Fibroblast of the aortic adventitia (primary cell): ENCODE data around the gene POU6F2. TPM values are rescaled to one million over a fixed set of nuclear protein-coding genes. Genes with fewer than 3 reads are reported as not detected.
A peak's percentile ranks its signal among the peaks of the same experiment; 100 is the strongest.

Source experiments
- DNase-seq: peaks from one replicate; pipeline ENCODE4 v3.0.0-alpha.2; 2010; ENCODE audit warnings: low read depth
- H3K4me3 ChIP-seq: 2 replicates; pipeline ENCODE4 v1.5.1; 2011; ENCODE audit warnings: low read depth, mild to moderate bottlenecking, control low read depth, low read length, moderate library complexity
- total RNA-seq: library from RNA; depleted of rRNA; stranded (reverse); fragments of >200 nt; gene quantifications from 2 replicates; pipeline ENCODE4 v1.2.3, GENCODE V29; 2012; ENCODE audit warnings: low replicate concordance
- TF ChIP-seq, protein P1 (sequence below): IDR thresholded peaks from 2 replicates; pipeline ENCODE4 v1.5.1; 2011; ENCODE audit warnings: mild to moderate bottlenecking, low read length, control low read depth, inconsistent platforms; ENCODE audit not compliant: insufficient read depth

Gene POU6F2
- total RNA-seq, 1 donor: not detected

DNA sequence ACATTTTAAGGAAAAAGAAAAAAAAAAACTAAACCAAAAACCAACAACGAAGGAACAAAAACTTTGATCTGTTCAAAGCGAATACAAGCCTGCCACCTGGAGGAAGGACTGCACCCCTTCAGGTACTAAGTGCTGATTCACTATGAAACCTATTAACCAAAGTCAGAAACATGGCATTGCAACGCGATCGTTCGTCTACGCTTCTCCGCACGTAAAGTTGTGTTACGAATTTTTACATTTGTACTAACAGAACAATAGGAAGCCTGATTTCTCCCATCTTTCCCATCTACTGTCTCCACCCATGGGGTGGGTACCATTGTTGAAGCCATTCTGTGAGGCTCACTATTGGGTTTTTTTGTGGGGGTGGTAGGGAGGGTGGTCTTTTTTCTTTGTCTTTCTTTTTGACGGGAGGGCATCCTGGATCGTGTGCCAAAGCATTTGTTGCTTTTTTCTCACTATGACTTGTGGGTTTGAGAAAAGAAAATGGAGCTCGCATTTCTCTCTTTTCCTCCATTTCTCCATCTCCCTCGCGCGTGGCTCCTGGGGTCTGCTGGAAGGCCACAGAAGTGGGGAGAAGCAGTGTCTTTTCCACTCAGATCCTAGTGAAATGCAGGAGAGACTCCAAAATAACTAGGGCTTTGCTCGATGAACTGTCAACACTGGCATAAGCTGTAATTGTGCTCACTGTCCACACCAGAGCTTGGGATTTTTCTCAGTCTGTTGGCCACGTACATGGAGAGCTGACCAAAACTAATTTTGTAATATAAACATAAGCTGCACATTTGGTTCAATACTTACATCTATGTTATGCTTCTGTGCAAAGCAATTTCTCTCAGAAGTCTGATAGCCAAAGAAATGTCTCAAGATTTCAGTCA, 487.6 kb downstream of the POU6F2 start:
- no peak overlapping the region for H3K4me3 ChIP-seq
- TF ChIP-seq, protein P1, sequence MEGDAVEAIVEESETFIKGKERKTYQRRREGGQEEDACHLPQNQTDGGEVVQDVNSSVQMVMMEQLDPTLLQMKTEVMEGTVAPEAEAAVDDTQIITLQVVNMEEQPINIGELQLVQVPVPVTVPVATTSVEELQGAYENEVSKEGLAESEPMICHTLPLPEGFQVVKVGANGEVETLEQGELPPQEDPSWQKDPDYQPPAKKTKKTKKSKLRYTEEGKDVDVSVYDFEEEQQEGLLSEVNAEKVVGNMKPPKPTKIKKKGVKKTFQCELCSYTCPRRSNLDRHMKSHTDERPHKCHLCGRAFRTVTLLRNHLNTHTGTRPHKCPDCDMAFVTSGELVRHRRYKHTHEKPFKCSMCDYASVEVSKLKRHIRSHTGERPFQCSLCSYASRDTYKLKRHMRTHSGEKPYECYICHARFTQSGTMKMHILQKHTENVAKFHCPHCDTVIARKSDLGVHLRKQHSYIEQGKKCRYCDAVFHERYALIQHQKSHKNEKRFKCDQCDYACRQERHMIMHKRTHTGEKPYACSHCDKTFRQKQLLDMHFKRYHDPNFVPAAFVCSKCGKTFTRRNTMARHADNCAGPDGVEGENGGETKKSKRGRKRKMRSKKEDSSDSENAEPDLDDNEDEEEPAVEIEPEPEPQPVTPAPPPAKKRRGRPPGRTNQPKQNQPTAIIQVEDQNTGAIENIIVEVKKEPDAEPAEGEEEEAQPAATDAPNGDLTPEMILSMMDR: peak; percentile 73

GRCh38 chr7:39468261-39468660, 490.6 kb downstream of the POU6F2 start:
- no peak overlapping the region for H3K4me3 ChIP-seq
- TF ChIP-seq, protein P1: no peak

More for the DNA sequence above, 487.6 kb downstream of the POU6F2 start:
- peak; percentile 77 for DNase-seq

GRCh38 chr7:39468808-39469374, 491.2 kb downstream of the POU6F2 start:
- TF ChIP-seq, protein P1: no peak

More at GRCh38 chr7:39468261-39468660, 490.6 kb downstream of the POU6F2 start:
- DNase-seq: no peak

GRCh38 chr7:39480901-39481300, 503.2 kb downstream of the POU6F2 start:
- TF ChIP-seq, protein P1: no peak
- no peak for DNase-seq
- no peak overlapping the region for H3K4me3 ChIP-seq

More at GRCh38 chr7:39468808-39469374, 491.2 kb downstream of the POU6F2 start:
- DNase-seq: no peak
- H3K4me3 ChIP-seq: no peak overlapping the region

DNA sequence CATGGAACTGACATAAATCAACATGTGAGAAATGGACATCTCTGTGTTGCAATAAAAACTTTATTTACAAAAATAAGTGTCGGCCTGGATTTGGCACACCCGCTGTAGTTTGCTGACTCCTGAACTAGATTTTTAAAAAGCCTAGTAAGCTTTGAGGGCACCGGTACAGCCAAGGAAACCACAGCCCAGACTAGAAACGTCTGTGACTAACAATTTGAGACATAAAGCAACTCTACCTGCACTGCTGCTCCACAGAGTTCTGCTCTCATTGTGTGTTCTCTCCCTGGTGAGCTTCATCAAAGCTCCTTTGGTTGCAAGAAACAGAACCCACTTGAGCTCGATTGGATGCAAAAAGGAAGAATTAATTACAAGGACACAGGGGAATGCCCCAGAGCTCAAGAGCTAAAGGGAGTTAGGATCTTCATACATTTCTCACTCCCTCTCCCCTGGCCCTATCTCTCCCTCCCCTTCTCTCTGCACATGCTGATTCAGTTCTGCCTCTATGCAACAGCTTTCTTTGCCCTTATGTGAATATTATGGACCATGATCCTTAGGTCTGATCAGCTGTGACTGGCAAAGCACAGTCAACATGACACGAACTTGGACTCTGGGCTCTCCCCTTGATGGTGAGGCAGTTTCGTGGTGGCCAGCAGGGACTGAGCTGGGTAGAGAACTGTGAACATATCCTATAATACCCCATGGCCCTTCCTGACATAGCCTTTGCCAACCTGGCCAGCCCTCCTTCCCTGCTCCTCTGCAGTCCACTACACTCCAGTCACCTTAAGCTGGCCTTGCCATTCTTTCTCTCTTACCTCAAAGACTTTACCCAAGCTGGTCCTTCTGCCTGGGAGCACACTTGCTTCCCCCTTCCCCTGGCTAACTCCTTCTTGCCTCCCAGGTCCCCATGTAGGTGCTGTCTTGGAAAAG, 511.0 kb downstream of the POU6F2 start:
- TF ChIP-seq, protein P1: no peak
- DNase-seq: no peak

DNA sequence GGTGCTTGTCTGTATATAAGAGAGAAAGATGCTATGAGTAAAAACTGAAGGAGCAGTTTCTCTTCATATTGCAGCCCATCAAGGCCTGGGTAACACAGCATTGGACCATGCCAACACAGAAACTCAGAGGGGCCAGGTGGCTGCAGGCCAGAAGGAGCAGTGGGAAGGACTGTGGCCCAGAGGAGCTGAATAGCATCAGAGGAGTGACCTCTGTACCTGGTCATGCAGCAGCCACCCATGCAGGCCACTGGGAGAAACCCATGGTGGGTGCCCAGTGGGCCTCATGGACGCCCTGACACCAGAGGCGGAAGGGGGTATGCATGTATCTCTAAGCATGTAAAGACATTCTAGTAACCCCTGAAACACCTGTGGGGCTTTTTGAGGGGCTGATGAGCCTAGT, 512.6 kb downstream of the POU6F2 start:
- TF ChIP-seq, protein P1: no peak

More for the DNA sequence above, 511.0 kb downstream of the POU6F2 start:
- H3K4me3 ChIP-seq: no peak overlapping the region

More for the DNA sequence above, 512.6 kb downstream of the POU6F2 start:
- no peak overlapping the region for H3K4me3 ChIP-seq
- no peak for DNase-seq
